HG03354 (cell line): ENCODE measurements around the gene SMIM34.
A peak's percentile ranks its signal among the peaks of the same experiment; 100 is the strongest.
"Not testable (repeated sequence)": the region's sequence is repeated elsewhere in the genome, so short reads cannot be mapped to it uniquely, and the experiment has no call there.

Experiments used
- ATAC-seq: cut with Tn5 transposase; IDR thresholded peaks from one replicate; pipeline ENCODE4 v1.9.1; 2021; ENCODE audit warnings: mild to moderate bottlenecking; ENCODE audit not compliant: unreplicated experiment, poor library complexity, severe bottlenecking

SMIM34 gene

DNA sequence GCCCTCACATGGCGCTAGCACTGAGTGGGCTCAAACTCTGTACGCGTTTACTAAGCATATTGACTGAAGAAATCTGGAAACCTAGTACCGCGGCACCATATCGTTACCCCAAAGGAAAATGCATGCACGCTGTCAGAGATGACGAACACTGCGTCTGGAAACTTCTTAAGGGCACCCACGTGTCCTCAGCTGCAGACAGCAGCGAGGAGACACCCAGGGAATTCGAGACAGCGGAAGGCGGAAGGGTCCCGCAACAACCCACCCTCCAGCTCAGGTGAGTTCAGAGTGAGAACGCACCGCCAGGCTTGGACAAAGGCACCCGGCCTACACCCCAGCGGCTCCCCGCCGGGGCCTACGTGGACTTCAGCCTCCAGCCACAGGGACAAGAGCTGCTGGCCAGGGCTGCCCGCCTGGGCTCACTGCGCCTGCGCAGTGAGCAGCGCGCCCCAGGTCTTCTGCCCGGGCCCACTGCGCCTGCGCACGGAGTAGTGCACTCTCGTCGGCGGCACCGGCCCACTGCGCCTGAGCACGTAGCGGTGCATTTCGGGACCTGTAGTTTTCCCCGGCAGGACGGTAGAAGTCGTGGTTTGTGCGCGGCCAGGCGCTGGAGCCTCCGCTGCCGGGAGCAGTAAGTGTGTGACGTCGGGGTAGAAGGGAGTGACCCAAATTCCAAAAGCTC, 48.7 kb downstream of the SMIM34 start, which contains the start of gene SMIM11:
Gene SMIM11, plus strand, starts transcription at position 568 of the 679 bp plus-strand sequence. CDS start 3,998 bp downstream, outside the sequence.
- peak; percentile 97 for ATAC-seq

DNA sequence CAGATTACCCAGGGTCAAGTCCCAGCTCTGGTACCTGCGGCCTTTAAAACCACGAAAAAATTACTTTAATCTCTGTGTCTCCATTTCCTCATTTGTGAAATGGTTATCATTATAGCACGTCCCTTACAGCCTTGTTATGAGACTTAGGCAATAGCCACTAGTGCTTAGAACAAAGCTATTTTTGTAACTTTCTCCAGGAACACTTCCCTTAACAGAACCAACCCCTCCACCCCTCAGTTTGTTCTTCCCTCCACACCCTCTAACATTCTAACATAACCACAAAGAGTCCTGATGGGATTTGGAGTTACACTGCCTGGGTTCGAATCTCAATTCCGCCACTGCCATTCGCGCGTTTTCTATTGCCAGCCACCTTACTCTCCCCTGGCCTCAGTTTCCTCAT, 49.3 kb downstream of the SMIM34 start:
- not testable (repeated sequence) for ATAC-seq

DNA sequence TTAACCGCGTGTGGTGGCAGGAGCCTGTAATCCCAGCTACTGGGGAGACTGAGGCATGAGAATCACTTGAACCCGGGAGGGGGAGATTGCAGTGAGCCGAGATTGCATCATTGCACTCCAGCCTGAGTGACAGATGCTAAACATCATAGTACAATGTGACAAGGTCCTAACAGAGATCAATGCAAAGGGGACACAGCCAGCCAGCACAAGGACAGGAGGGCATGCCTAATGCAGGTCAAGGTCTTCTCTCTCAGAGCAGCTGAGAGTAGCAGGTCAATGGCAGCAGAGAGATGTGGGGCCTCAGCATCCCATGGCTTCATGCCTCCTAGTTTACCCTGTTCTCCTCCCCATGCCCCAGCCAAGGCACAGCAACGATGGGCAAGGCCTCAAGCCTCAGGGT, 51.4 kb downstream of the SMIM34 start:
- no peak for ATAC-seq

DNA sequence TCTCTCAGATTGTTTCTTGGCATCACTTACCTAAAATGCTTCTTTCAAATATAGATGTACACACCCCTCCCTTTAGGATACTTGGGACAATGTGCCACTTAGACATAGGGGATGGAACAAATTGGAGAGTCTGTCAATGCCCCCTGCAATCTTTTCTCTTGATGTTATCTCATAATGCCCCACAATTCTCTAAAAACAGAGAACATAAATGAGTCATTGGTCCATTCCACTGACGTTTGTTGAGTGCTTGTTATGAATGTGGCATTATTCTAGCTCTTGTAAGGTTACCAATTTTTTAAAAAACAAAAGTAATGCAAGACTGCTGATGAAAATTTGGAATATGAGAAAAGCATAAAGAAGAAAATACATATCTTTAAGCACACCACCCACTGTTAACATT, 54.0 kb downstream of the SMIM34 start:
- ATAC-seq, result no peak
